Left hindlimb (tissue), 1 donor: ENCODE data around the gene WDR88.
"Not testable (repeated sequence)": the region's sequence is repeated elsewhere in the genome, so short reads cannot be mapped to it uniquely, and the experiment has no call there.

Experiments
- DNase-seq: peaks from one replicate; pipeline ENCODE4 v3.0.0-alpha.2; 2018

Gene WDR88

GRCh38 chr19:33214596-33214995 is 82.7 kb downstream of the WDR88 start:
- DNase-seq: no peak

GRCh38 chr19:33215438-33216197 is 83.7 kb downstream of the WDR88 start:
- no peak for DNase-seq

GRCh38 chr19:33216198-33216830 is 84.4 kb downstream of the WDR88 start:
- no peak for DNase-seq

GRCh38 chr19:33217881-33218280 is 86.0 kb downstream of the WDR88 start:
- no peak for DNase-seq

- no peak for DNase-seq
These were observed 87.4 kb downstream of the WDR88 start for GRCh38 chr19:33219261-33219815.

DNA sequence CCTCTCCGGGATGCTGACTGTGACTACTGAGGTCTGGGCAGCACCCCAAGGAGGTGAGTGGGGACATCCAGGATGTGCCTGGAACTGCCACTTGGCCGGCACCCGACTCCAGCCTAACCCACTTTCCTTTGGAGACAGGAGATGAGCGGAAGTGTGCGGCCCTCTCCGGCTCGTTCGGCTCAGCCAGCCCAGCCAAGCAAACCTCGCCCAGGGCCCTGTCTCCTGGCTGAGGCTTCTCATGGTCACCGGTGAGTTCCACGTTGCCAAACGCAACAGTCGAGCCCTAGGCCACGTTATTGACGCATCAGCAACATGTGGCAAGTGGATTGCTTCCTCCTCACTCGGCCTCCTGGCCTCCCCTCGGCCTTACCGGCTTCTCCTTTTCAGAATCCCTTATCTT is 88.2 kb downstream of the WDR88 start:
- DNase-seq: no peak

DNA sequence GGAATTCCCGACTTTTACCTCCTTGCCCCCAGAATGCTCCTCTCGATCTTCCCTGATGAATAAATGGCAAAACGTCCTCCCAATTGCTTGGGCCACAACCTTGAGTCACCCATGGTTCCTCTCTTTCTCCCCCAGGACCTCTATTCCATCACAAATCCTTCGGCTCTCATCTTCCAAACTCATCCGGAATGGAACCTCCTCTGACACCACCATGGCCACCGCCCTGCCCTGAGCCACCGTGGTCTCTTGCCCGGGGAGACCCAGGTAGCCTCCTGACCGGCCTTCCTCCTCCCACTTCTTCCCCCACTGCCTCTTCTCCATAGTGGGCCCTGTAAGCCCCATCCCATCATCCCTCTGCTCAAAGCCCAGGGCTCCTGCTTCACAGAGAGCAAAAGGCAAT is 88.8 kb downstream of the WDR88 start:
- no peak for DNase-seq

- no peak for DNase-seq
These were observed 89.7 kb downstream of the WDR88 start for GRCh38 chr19:33221638-33222037.

DNA sequence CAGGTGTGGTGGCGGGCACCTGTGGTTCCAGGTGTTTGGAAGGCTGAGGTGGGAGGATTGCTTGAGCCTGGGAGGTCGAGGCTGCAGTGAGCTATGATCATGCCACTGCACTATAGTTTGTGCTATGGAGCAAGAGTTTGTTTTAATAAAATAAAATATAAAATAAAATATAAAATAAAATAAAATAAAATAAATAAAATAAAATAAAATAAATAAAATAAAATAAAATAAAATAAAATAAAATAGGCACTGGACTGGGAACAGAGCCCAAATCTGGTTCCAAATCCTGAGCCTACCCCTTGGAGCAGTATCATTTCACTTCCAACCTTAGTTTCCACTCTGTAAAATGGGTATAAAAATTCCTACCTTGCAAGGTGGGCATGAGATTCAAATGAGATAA is 90.3 kb downstream of the WDR88 start:
- DNase-seq: not testable (repeated sequence)

- no peak for DNase-seq
These were observed 93.0 kb downstream of the WDR88 start for GRCh38 chr19:33224694-33225457.
